ENCODE measurements around the gene BTBD6.

Gene BTBD6

GRCh38 chr14:105251920-105252319 is 3.6 kb downstream of the BTBD6 start:
- no peak for TF ChIP-seq TAF1 (IDR thresholded peaks at IDR 0.05; ENCODE audit: borderline replicate concordance, insufficient read depth, low read length)
- no peak for TF ChIP-seq SIN3A (IDR thresholded peaks at IDR 0.05; ENCODE audit: borderline replicate concordance, insufficient read depth, low read length)
- TF ChIP-seq, protein P1, sequence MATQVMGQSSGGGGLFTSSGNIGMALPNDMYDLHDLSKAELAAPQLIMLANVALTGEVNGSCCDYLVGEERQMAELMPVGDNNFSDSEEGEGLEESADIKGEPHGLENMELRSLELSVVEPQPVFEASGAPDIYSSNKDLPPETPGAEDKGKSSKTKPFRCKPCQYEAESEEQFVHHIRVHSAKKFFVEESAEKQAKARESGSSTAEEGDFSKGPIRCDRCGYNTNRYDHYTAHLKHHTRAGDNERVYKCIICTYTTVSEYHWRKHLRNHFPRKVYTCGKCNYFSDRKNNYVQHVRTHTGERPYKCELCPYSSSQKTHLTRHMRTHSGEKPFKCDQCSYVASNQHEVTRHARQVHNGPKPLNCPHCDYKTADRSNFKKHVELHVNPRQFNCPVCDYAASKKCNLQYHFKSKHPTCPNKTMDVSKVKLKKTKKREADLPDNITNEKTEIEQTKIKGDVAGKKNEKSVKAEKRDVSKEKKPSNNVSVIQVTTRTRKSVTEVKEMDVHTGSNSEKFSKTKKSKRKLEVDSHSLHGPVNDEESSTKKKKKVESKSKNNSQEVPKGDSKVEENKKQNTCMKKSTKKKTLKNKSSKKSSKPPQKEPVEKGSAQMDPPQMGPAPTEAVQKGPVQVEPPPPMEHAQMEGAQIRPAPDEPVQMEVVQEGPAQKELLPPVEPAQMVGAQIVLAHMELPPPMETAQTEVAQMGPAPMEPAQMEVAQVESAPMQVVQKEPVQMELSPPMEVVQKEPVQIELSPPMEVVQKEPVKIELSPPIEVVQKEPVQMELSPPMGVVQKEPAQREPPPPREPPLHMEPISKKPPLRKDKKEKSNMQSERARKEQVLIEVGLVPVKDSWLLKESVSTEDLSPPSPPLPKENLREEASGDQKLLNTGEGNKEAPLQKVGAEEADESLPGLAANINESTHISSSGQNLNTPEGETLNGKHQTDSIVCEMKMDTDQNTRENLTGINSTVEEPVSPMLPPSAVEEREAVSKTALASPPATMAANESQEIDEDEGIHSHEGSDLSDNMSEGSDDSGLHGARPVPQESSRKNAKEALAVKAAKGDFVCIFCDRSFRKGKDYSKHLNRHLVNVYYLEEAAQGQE (IDR thresholded peaks at IDR 0.05; ENCODE audit: insufficient read depth in 1 of 2, low read depth in 2 of 2, low read length in 2 of 2): no peak
- TF ChIP-seq FOXP2 (optimal IDR thresholded peaks at IDR 0.05; ENCODE audit: borderline replicate concordance, extremely low read depth, extremely low read length, insufficient read depth): no peak
- no peak for TF ChIP-seq POLR2AphosphoS5 (IDR thresholded peaks at IDR 0.05; ENCODE audit: low read depth, low read length)

GRCh38 chr14:105252552-105253328 is 4.4 kb downstream of the BTBD6 start:
- no peak for TF ChIP-seq POLR2AphosphoS5 (IDR thresholded peaks at IDR 0.05; ENCODE audit: low read depth, low read length)
- no peak for TF ChIP-seq FOXP2 (optimal IDR thresholded peaks at IDR 0.05; ENCODE audit: borderline replicate concordance, extremely low read depth, extremely low read length, insufficient read depth)
- TF ChIP-seq, protein P1 (IDR thresholded peaks at IDR 0.05; ENCODE audit: insufficient read depth in 1 of 2, low read depth in 2 of 2, low read length in 2 of 2): no peak
- no peak for TF ChIP-seq TAF1 (IDR thresholded peaks at IDR 0.05; ENCODE audit: borderline replicate concordance, insufficient read depth, low read length)
- TF ChIP-seq SIN3A (IDR thresholded peaks at IDR 0.05; ENCODE audit: borderline replicate concordance, insufficient read depth, low read length): no peak

DNA sequence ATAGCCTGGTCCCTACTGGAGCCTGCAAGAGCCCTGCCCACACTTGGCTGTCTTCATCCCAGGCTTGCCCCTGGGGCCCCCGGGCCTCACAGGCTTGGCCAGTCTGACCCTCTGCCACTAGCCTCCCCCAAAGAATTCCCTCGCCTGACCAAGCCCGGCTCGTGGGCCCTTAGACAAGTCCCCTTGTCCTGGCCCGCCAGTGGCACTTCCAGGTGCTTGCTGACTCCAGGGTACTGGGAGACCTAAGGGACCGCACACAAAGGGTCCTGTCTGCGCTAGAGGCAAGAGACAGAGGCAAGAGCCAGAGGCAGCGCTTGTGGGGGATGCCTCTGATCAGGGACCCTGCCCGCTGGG is 5.0 kb downstream of the BTBD6 start:
- TF ChIP-seq SIN3A (IDR thresholded peaks at IDR 0.05; ENCODE audit: borderline replicate concordance, insufficient read depth, low read length) (no peak), FOXP2 (optimal IDR thresholded peaks at IDR 0.05; ENCODE audit: borderline replicate concordance, extremely low read depth, extremely low read length, insufficient read depth) (no peak), POLR2AphosphoS5 (IDR thresholded peaks at IDR 0.05; ENCODE audit: low read depth, low read length) (no peak), TAF1 (IDR thresholded peaks at IDR 0.05; ENCODE audit: borderline replicate concordance, insufficient read depth, low read length) (no peak)
- TF ChIP-seq, protein P1 (IDR thresholded peaks at IDR 0.05; ENCODE audit: insufficient read depth in 1 of 2, low read depth in 2 of 2, low read length in 2 of 2): no peak

DNA sequence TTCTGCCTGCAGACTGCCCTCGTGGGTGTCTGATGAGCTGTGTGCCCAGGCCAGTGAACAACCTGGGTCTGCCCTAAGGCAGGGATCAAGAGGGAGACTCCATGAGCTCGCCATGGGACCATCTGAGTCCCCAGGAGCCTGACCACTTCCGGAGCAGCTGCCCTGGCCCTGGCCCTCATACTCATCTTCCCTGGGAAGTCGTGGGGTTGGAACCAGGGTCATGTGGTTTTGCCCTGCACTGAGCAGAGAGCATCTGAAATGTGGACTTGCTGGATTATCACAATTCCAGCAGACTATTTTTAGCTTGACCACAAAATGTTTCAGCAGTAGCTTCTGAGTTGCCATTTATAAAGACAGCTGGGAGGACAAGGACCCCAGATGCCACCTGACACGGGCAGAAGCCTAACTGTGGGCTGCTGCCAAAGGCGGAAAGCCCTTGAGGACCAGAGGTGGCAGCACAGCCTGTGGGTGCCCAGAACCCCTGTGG is 6.7 kb downstream of the BTBD6 start:
- TF ChIP-seq SIN3A (IDR thresholded peaks at IDR 0.05; ENCODE audit: borderline replicate concordance, insufficient read depth, low read length): no peak
- TF ChIP-seq FOXP2 (optimal IDR thresholded peaks at IDR 0.05; ENCODE audit: borderline replicate concordance, extremely low read depth, extremely low read length, insufficient read depth): no peak
- TF ChIP-seq POLR2AphosphoS5 (IDR thresholded peaks at IDR 0.05; ENCODE audit: low read depth, low read length): no peak

GRCh38 chr14:105256292-105256960 is 8.1 kb downstream of the BTBD6 start:
- TF ChIP-seq FOXP2 (optimal IDR thresholded peaks at IDR 0.05; ENCODE audit: borderline replicate concordance, extremely low read depth, extremely low read length, insufficient read depth) (no peak), POLR2AphosphoS5 (IDR thresholded peaks at IDR 0.05; ENCODE audit: low read depth, low read length) (no peak), SIN3A (IDR thresholded peaks at IDR 0.05; ENCODE audit: borderline replicate concordance, insufficient read depth, low read length) (no peak), TAF1 (IDR thresholded peaks at IDR 0.05; ENCODE audit: borderline replicate concordance, insufficient read depth, low read length) (no peak)
- TF ChIP-seq, protein P1 (IDR thresholded peaks at IDR 0.05; ENCODE audit: insufficient read depth in 1 of 2, low read depth in 2 of 2, low read length in 2 of 2): no peak
